CD4-positive, CD25-positive, alpha-beta regulatory T cell (primary cell): Measurements from ENCODE around the gene PDZD8. TPM values are rescaled to one million over a fixed set of nuclear protein-coding genes. Genes with fewer than 3 reads are reported as not detected.
A peak's percentile ranks its signal among the peaks of the same experiment; 100 is the strongest.

Experiments used
- ATAC-seq, 2 donors: fragments of 150-1000 bp; cut with Tn5 transposase; one replicate each; pipeline ENCODE4 v1.10.0; 2021; ENCODE audit warnings: low read depth in 2 of 2, moderate number of reproducible peaks in 2 of 2, moderate library complexity in 1 of 2
- DNase-seq, 3 donors: peaks; one replicate each; pipeline versions ENCODE4 v3.0.0 to v3.0.0-alpha.2; 2012 to 2022; ENCODE audit warnings: mixed read lengths in 1 of 3
- H3K27ac ChIP-seq: one replicate; pipeline ENCODE4 v1.7.0; 2013; ENCODE audit warnings: mild to moderate bottlenecking, low read length; ENCODE audit not compliant: insufficient read depth, poor library complexity, severe bottlenecking
- H3K27me3 ChIP-seq: one replicate; pipeline ENCODE4 v1.7.0; 2013; ENCODE audit warnings: low read length; ENCODE audit not compliant: control insufficient read depth, insufficient read depth
- H3K36me3 ChIP-seq: one replicate; pipeline ENCODE4 v1.7.0; 2013; ENCODE audit warnings: mild to moderate bottlenecking, low read length, moderate library complexity; ENCODE audit not compliant: control insufficient read depth, insufficient read depth
- H3K4me1 ChIP-seq: 2 replicates; pipeline ENCODE4 v1.7.0; 2013; ENCODE audit warnings: mild to moderate bottlenecking, low read length; ENCODE audit not compliant: insufficient read depth, control insufficient read depth, poor library complexity, severe bottlenecking
- H3K4me3 ChIP-seq: one replicate; pipeline ENCODE4 v1.7.0; 2013; ENCODE audit warnings: low read depth, mild to moderate bottlenecking, low read length, moderate library complexity
- H3K9me3 ChIP-seq, 2 experiments: 1 replicate in 1 of 2; 2 replicates in 1 of 2; pipeline ENCODE4 v1.7.0; 2013; ENCODE audit warnings: low read length in 2 of 2, mild to moderate bottlenecking in 1 of 2, moderate library complexity in 1 of 2; ENCODE audit not compliant: control insufficient read depth in 2 of 2
- H3K27ac Mint-ChIP-seq, 3 donors: one replicate each; pipeline ENCODE4 v1.8.0; 2020 to 2022; ENCODE audit warnings: mild to moderate bottlenecking in 3 of 3, mixed read lengths in 3 of 3, moderate library complexity in 2 of 3
- H3K27me3 Mint-ChIP-seq: one replicate; pipeline ENCODE4 v1.8.0; 2022; ENCODE audit warnings: mild to moderate bottlenecking, mixed read lengths
- H3K36me3 Mint-ChIP-seq: one replicate; pipeline ENCODE4 v1.8.0; 2020; ENCODE audit warnings: mixed read lengths
- H3K4me1 Mint-ChIP-seq, 4 donors: one replicate each; pipeline ENCODE4 v1.8.0; 2020 to 2022; ENCODE audit warnings: mixed read lengths in 4 of 4, mild to moderate bottlenecking in 1 of 4
- H3K4me3 Mint-ChIP-seq, 4 donors: one replicate each; pipeline ENCODE4 v1.8.0; 2020 to 2022; ENCODE audit warnings: mild to moderate bottlenecking in 4 of 4, mixed read lengths in 4 of 4, moderate library complexity in 3 of 4
- H3K9me3 Mint-ChIP-seq, 7 donors: one replicate each; pipeline ENCODE4 v1.8.0; 2020 to 2022; ENCODE audit warnings: mixed read lengths in 7 of 7, mild to moderate bottlenecking in 3 of 7, moderate library complexity in 2 of 7
- polyA plus RNA-seq, 4 donors: library from polyadenylated mRNA; unstranded; fragments of 300-500 nt; fragmentation: Illumina TruSeq; gene quantifications; one replicate each; pipeline ENCODE4 v1.2.3, GENCODE V29; 2021
- total RNA-seq: library from RNA; stranded (reverse); gene quantifications from one replicate; pipeline ENCODE4 v1.2.3, GENCODE V29; 2022

PDZD8 gene
- total and polyA plus RNA-seq, 5 donors from 2014 or later: 3.1 to 30.4 (median 8.4) TPM

DNA sequence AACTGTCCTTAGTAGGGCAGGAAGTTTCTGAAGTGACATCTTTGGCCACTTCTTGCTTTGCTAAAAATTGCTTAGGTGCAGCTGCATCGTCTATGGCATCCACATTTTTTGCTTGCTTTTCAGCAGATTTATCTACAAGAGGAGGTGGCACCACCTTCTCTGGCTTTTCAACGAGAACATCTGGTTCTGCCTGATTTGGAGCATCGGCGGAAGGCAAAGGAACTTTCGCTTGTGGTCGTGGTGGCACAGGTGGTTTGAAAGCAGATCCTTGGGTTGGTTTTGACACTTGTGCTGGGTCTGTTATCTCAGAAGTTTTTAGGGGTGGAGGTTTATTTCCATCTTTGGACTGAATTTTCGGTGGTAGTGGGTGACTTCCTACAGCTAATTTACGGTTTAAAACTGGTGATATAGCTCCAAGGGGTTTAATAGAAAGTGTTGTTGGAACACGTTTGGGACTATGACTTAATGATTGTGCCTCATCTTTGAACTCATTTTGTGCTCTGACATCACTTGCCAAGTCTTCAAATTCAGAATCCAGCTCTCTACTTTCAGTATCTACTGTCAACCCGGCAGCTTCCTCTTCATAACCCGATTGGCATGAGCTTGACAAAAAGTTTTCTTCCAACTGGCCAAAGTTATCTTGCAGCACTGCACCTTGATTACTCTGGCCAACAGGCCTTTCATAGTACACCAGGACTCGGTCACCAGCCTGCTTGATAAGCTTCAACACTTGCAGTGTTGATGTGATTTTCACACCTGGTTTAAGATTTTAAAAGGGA lies 90.3 kb downstream of the PDZD8 start:
- no peaks in the 10 kb centered on the region for H3K9me3 Mint-ChIP-seq
- H3K36me3 Mint-ChIP-seq: peaks cover 20% of the 10 kb centered on the region
- peak overlapping the region in 1 of 3 donors; percentile 4 for H3K27ac Mint-ChIP-seq
- no peaks in the 10 kb centered on the region for H3K9me3 ChIP-seq
- H3K4me3 ChIP-seq: no peak overlapping the region
- H3K27ac ChIP-seq: no peak overlapping the region
- peaks cover 0 to 2% (median 0%) of the 10 kb centered on the region in 4 donors for H3K4me1 Mint-ChIP-seq
- H3K4me3 Mint-ChIP-seq: no peak overlapping the region
- H3K4me1 ChIP-seq: no peaks in the 10 kb centered on the region
- DNase-seq: no peak
- no peaks in the 10 kb centered on the region for H3K27me3 ChIP-seq
- ATAC-seq: no peak
- peaks cover 34% of the 10 kb centered on the region for H3K36me3 ChIP-seq
- no peaks in the 10 kb centered on the region for H3K27me3 Mint-ChIP-seq

DNA sequence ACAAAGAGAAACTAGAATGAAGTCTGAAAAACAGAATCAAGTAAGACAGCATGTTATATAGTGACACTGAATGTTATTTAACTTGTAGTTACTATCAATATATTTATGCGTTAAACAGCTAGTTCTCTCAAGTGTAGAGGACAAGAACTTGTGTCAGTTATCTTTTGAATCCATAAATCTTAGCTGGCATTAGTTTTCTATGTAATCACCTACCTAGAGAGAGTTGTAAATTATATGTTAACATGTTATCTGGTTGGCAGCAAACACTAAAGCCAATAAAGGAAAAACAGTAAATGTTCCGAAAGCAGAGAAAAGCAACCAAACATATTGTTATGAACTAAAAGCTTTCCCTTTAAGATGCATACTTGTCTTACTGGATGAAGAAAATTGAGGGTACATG lies 97.6 kb downstream of the PDZD8 start:
- peaks cover 0 to 5% (median 0%) of the 10 kb centered on the region in 4 donors for H3K4me1 Mint-ChIP-seq
- no peaks in the 10 kb centered on the region for H3K4me1 ChIP-seq
- H3K9me3 Mint-ChIP-seq: no peaks in the 10 kb centered on the region
- no peak overlapping the region for H3K27ac ChIP-seq
- no peak for DNase-seq
- no peak for ATAC-seq
- no peak overlapping the region for H3K4me3 ChIP-seq
- no peaks in the 10 kb centered on the region for H3K27me3 Mint-ChIP-seq
- no peaks in the 10 kb centered on the region for H3K36me3 Mint-ChIP-seq
- no peak overlapping the region for H3K4me3 Mint-ChIP-seq
- H3K9me3 ChIP-seq: no peaks in the 10 kb centered on the region
- no peak overlapping the region for H3K27ac Mint-ChIP-seq
- H3K36me3 ChIP-seq: no peaks in the 10 kb centered on the region
- H3K27me3 ChIP-seq: no peaks in the 10 kb centered on the region

DNA sequence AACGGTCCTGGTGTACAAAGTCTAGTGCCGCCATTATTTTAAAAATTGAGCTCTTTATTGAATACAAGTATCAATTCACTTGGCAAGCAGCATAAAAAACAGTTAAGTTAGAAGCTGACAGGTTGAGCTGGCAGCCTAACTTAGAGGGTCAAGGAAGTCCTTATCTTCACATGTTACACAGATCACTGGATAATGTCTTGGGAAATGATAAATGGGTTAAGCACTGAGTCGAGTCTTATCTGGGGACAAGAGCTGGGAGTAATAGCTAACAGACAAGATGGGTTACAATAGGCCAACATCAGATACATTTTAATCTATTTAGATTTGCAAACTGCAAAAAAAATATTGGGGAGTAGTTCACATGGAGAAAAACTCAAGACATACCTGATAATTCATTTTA lies 100.1 kb downstream of the PDZD8 start:
- Histone ChIP-seq H3K27ac (no peak overlapping the region), H3K36me3 (no peaks in the 10 kb centered on the region), H3K4me1 (no peaks in the 10 kb centered on the region), H3K4me3 (no peak overlapping the region), H3K9me3 (no peaks in the 10 kb centered on the region), H3K27me3 (no peaks in the 10 kb centered on the region)
- no peaks in the 10 kb centered on the region for H3K27me3 Mint-ChIP-seq
- H3K4me1 Mint-ChIP-seq: peaks cover 0 to 5% (median 0%) of the 10 kb centered on the region in 4 donors
- H3K36me3 Mint-ChIP-seq: no peaks in the 10 kb centered on the region
- DNase-seq: no peak
- H3K4me3 Mint-ChIP-seq: no peak overlapping the region
- no peak for ATAC-seq
- H3K9me3 Mint-ChIP-seq: no peaks in the 10 kb centered on the region
- H3K27ac Mint-ChIP-seq: peak overlapping the region in 1 of 3 donors; percentile 29

DNA sequence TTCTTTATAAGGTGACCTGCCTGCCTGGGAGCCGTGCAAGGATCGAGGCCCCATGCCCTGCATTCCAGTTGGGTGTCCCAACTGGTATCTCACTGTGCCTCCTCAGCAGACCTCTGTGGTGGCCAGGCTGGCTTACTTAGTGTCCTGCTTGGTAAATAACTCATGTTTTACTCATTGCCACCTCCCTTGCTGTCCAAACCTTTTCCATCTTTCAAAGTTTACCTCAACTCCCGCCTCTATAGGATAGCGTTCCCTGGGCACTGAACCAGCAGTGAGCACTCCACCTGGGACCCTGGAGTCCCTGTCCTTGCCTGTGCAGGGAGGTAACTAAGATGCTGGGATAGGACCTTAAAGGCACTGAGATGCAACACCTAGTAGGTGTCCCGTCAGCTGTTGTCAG lies 100.7 kb downstream of the PDZD8 start:
- no peak overlapping the region for H3K27ac Mint-ChIP-seq
- peak in 1 of 2 donors; percentile 25 for ATAC-seq
- no peaks in the 10 kb centered on the region for H3K27me3 ChIP-seq

DNA sequence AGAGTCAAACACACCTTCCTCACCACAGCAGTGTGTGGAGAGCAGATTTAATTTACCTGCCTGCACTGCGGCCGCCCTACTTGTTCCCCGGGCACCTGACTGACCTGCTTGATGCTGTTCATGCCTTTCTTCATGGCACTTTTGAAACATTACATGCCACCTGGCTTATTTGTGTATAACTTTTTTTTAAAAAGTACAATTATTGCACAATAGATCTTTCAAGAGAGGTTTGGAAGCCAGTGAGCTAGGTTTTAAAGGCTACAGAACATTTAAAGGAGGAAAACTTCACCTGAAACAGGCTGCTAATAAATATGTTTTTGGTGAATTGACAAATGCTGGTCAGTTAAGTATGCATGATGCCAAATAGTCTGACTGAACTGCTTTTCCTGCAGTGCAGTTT lies 101.3 kb downstream of the PDZD8 start:
- H3K27me3 ChIP-seq: no peaks in the 10 kb centered on the region
- Mint-ChIP-seq H3K27ac (no peak overlapping the region), H3K4me3 (no peak overlapping the region), H3K27me3 (no peaks in the 10 kb centered on the region), H3K4me1 (peaks cover 0 to 8% (median 0%) of the 10 kb centered on the region in 4 donors), H3K36me3 (no peaks in the 10 kb centered on the region), H3K9me3 (no peaks in the 10 kb centered on the region)
- H3K27ac ChIP-seq: no peak overlapping the region
- ATAC-seq (no peak), DNase-seq (no peak)
- H3K36me3 ChIP-seq: no peaks in the 10 kb centered on the region
- H3K4me1 ChIP-seq: no peaks in the 10 kb centered on the region
- H3K9me3 ChIP-seq: no peaks in the 10 kb centered on the region
- H3K4me3 ChIP-seq: no peak overlapping the region

More for the DNA sequence above, 100.7 kb downstream of the PDZD8 start:
- no peak overlapping the region for H3K4me3 Mint-ChIP-seq
- Histone ChIP-seq H3K4me1 (no peaks in the 10 kb centered on the region), H3K4me3 (no peak overlapping the region), H3K9me3 (no peaks in the 10 kb centered on the region), H3K27ac (no peak overlapping the region), H3K36me3 (no peaks in the 10 kb centered on the region)
- no peak for DNase-seq
- H3K27me3 Mint-ChIP-seq: no peaks in the 10 kb centered on the region
- H3K36me3 Mint-ChIP-seq: no peaks in the 10 kb centered on the region
- peaks cover 0 to 5% (median 0%) of the 10 kb centered on the region in 4 donors for H3K4me1 Mint-ChIP-seq
- no peaks in the 10 kb centered on the region for H3K9me3 Mint-ChIP-seq

DNA sequence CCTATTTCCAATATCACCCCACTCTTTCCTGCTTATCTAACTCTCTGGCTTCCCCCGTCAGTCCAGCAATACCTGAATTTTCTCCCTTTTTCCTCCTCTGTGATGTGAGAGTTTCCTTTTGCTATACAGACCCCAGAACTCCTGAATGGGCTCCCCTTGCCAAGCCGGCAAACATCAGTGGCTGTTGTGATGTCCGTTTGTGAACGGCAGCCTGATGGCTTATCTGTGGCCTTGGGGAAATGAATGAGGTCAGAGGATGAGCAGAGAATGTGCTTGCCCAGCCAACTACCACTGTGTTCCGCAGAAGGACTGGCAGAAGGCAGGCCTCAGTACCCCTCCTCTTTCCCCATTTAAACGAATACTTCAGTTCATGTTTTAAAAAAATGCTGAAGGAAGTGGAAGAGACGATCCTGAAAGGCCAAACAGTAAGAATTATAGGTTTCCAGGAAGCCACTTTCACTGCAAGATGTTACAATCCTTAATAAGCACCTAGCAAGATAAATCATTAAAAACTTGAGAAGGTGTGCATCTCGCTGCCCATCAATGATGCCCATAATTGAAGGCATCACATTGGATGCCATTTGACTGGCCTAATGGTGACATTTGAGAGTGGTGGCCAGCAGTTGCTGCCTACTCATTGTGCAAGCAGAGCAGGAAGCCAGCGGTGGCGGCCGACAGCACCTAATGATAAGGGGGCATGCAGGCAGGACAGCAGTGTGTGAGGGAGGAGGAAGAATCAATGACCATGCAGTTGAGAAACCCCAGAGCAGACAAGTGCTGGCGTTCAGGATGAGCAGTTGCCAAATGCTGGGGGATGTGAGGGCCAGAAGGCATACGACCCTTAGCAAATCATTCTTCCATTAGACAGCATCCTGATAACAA lies 102.8 kb downstream of the PDZD8 start:
- Mint-ChIP-seq H3K9me3 (peaks cover 0 to 2% (median 0%) of the 10 kb centered on the region in 7 donors), H3K4me3 (no peak overlapping the region), H3K36me3 (no peaks in the 10 kb centered on the region), H3K27ac (no peak overlapping the region), H3K4me1 (peaks cover 0 to 4% (median 0%) of the 10 kb centered on the region in 4 donors), H3K27me3 (no peaks in the 10 kb centered on the region)
- Histone ChIP-seq H3K9me3 (no peaks in the 10 kb centered on the region), H3K4me1 (no peaks in the 10 kb centered on the region), H3K27ac (no peak overlapping the region), H3K36me3 (no peaks in the 10 kb centered on the region), H3K27me3 (no peaks in the 10 kb centered on the region), H3K4me3 (no peak overlapping the region)
- no peak for ATAC-seq
- DNase-seq: no peak

DNA sequence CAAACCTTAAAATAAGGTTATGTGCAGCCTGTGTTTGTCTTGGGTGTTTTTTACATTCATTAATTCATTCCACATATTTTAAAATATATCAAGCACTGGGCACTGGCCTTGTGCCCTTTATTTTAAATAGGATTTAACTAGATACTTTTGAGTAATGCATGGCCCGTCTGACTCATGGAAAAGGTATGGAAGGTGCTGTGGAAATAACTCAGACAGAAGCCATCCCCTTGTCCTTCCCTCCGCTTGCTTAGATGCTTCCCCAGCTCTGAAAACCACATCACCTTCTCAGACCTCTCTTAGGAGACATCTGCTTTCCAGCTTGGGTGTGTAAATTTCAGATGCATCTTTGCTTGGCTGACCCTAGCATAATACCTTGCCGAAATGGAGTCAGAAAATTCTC lies 103.8 kb downstream of the PDZD8 start:
- H3K9me3 Mint-ChIP-seq: peaks cover 0 to 2% (median 0%) of the 10 kb centered on the region in 7 donors
- H3K4me3 Mint-ChIP-seq: no peak overlapping the region
- ATAC-seq: no peak
- no peaks in the 10 kb centered on the region for H3K4me1 ChIP-seq
- H3K27me3 ChIP-seq: no peaks in the 10 kb centered on the region
- no peaks in the 10 kb centered on the region for H3K27me3 Mint-ChIP-seq
- no peak overlapping the region for H3K27ac ChIP-seq
- no peak overlapping the region for H3K27ac Mint-ChIP-seq
- DNase-seq: no peak
- no peaks in the 10 kb centered on the region for H3K36me3 ChIP-seq
- H3K4me1 Mint-ChIP-seq: peaks cover 0 to 4% (median 0%) of the 10 kb centered on the region in 4 donors
- no peaks in the 10 kb centered on the region for H3K9me3 ChIP-seq
- H3K36me3 Mint-ChIP-seq: no peaks in the 10 kb centered on the region
- H3K4me3 ChIP-seq: no peak overlapping the region
